GM12892 (cell line): ENCODE results near the gene SNORC.

Experiments used
- POLR2A ChIP-seq: IDR thresholded peaks from 2 replicates; pipeline ENCODE4 v1.6.1; 2011; ENCODE audit warnings: low read depth, low read length, control low read depth
- POLR2AphosphoS5 ChIP-seq: IDR thresholded peaks from 2 replicates; pipeline ENCODE4 v1.6.1; 2011; ENCODE audit warnings: low read depth, low read length, control low read depth

DNA sequence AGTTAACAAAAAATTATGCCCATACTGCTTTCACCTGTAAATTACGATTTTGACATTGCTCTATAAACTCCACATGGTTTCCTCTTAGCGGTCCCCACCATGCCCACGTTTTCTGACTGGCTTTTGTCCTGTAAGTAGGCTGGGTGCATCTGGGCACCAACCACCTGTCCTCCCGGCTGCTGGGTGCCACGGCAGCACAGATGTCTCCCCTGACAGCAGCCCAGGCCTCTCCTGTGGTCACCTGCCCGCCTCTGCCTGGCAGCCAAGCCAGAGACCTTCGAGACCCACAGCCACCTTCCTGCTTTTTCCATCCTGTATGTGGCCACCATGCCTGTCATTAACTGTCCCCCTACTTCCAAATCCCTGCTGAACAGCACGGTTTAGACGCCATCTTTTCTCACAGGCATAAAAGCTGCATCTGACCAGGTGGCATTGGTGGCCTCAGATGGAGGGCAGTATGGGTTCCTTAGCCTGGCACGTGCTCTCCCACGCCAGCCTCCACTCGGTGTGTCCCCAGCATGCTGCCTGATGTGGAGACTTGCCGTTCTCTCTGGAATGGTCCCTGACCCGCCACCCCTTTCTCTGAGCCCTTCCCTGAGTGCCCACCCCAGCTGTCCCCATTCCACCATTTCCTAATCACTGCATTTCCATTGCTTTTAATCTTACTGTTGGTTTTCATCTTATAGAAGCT lies 18.9 kb downstream of the SNORC start:
- TF ChIP-seq POLR2A (no peak), POLR2AphosphoS5 (no peak)
